NK-92 (cell line): ENCODE data around the gene OBI1.

Experiments
- DNase-seq: peaks from one replicate; lab custom pipeline; 2025; ENCODE audit not compliant: unreplicated experiment; lab: John Stamatoyannopoulos, UW

The OBI1 gene, protein sequence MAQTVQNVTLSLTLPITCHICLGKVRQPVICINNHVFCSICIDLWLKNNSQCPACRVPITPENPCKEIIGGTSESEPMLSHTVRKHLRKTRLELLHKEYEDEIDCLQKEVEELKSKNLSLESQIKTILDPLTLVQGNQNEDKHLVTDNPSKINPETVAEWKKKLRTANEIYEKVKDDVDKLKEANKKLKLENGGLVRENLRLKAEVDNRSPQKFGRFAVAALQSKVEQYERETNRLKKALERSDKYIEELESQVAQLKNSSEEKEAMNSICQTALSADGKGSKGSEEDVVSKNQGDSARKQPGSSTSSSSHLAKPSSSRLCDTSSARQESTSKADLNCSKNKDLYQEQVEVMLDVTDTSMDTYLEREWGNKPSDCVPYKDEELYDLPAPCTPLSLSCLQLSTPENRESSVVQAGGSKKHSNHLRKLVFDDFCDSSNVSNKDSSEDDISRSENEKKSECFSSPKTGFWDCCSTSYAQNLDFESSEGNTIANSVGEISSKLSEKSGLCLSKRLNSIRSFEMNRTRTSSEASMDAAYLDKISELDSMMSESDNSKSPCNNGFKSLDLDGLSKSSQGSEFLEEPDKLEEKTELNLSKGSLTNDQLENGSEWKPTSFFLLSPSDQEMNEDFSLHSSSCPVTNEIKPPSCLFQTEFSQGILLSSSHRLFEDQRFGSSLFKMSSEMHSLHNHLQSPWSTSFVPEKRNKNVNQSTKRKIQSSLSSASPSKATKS

DNA sequence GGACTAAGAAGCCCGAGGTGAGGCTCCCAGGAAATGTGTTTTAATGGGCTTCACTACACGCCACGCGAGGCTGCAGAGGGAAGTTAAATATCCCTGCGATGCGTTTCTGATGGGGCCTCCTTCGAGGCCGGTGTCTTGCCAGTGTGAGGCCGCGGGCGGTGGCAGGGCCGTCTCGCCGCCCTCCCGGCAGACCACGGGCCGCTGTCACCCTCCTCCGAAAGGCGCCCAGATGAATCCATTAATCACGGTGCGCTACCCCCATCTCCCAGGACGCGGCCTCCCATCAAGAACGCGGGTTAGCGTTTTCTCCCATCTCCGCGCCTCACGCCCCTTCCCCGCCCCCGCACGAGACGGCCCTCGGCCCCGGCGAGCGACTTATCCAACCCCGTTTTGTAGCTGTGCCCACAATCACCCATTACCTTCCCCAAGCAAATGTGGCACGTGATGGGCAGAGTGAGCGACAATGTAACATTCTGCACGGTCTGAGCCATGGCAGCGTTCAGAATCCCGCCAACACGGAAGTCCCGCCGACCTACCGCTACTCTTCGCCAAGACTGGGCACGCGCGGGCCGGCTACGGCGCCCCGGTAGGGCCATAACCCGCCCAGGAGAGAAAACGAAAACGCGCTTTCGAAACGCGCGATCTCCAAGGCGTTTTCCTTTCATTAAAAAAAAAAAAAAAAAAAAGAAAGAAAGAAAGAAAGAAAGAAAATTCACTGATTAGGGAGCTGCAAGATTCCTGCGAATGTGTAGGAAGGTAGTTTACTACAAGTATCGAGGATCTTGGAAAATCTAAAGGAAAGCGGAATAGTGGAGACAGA, at the start of gene OBI1:
Gene OBI1, minus strand, starts transcription at position 526 of the 820 bp plus-strand sequence. Its CDS starts 35 bp downstream, at position 491.
- DNase-seq, result peak; percentile 20

DNA sequence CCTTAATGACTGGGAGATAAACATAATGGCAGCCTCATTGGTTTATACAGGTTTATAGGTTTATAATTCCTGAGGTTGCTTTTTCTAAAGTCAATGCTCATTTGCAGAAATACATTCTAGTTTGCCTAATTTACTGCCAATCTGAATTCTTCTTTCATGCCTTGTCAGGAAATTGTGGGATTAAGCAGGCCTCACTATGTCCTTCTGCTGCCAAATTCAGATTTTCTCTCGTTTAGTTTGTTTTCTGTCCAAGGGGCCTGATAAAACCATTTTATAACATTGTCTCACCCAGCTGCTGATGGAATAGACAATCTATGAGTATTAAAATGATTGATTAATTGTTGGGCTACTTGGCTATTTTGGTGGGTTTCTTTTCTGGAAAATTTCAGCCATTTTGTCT, 42.4 kb upstream of the OBI1 start:
- no peak for DNase-seq

DNA sequence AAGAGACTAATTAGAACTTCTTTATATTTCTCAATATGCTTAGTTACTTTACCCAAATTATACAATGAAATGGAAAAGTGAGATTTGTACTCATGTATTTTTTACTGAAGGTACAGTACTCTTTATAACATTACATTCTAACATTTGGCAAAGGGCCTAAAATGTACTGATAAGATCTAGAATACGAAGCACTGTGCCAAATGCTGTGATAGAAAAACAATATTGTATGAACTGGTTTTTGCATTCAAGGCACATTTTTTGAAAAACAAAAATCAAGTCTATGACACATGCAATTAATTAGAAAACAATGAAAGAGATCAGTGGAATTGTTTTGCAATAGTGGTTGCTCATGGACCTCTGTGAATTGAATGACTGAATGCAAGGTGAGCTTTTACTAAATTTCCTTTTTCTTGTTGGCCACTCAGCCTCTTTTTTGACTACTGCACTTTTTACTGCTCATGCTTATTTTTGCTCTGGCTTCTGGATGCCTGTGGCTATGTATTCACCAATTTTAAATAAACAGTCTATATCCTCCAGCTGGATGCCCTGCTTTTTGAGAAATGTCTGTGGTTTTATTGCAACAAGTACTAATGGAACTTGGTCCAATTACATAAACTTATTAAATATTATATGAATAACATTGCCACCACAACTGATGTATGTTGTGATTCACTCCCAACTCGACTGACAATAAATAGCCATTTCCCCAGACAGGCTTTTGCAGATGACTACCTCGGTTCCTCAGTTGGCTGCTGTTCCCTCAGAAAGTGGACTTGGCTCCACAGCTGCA, 41.4 kb upstream of the OBI1 start:
- DNase-seq, result no peak

DNA sequence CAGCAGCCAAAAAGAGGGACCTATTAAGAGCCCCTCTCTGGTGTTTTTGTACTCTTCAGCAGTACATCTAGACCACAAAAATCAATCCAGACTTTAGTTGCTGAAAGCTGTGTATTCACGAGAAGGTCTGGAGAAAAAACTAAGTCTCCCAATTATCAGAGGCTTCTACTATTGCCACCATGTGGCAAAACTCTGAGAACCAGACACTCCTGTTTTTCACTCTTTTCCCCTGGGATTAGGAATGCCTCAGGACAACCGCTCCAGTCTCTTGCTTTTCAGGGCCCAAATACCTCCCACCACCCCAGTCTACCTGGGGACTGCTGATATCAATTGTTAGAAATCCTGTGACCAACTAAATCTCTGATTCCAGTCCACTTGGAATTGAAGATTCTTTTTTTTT, 30.1 kb upstream of the OBI1 start:
- no peak for DNase-seq

DNA sequence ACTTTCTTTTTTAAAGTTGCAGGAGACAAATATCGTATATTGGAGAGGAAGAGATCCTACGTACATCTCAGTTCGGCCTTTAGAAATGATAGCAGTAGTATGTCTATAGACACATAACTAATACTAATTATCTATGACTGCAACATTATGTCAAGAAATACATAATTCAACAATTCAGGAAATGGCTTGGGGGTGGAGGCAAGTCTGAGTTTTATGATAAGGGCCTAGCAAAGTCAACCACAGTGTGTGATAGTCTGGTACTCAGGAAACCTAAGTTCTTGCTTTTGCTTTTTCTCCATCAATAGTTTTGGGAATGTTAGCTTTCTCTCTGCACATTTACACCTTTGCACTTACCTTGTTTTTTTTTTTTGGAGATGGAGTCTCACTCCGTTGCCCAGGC, 27.5 kb upstream of the OBI1 start:
- no peak for DNase-seq

DNA sequence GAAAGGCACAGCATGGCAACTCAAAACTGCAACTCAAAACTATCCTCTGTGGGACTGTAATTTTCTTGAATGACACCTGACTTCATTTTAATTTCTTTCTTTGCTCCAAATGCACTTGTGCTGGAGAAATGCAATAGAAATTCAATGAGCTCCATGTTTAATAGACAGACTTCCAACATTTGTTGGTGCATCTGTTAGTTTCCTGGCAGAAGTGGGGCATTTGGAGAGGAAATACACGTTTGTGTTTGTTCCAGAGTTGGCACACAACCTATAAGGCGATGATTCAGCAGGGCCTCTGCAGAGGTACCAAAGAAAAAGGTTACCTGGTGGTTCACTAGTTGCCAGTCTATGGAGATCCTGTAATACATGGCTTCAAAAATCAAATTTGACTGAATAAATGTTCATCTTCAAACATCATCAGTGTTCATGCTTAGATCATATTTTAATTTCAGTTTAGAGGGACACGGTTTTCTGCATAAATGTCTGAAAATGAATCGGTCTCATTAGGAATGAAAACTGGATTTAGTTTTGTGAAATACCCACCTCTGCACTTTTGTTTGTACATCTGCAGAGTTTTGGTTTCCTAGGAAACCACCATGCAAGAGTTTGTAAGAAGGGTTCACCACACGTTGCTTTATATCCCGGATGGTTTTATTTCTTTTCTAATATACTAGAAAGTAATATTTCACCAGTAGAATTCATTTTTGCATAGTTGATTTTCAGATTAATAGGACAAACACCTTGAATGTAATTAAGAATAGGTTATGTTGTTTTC, 21.8 kb upstream of the OBI1 start:
- DNase-seq, result no peak

DNA sequence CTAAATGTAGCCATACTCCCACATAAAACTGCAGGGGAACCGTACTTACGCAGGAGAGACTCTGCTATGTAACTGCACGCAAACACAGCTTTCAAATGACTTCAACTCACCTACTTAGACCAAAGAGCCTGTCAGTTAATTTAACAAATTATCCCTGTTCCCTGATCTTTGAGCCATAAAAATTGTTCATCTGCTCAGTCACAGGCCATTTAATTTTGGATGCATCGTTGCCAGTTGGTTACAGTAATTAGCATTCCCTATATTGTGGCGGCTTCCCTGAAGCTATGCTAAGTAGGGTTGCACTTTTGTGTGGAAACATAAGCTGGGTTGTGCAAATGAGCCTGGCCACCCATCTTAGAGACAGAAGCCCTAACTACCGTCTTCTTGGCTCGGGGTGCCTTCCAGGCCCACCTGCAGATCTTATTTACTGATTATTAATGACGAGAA, 21.2 kb upstream of the OBI1 start:
- DNase-seq, result no peak

DNA sequence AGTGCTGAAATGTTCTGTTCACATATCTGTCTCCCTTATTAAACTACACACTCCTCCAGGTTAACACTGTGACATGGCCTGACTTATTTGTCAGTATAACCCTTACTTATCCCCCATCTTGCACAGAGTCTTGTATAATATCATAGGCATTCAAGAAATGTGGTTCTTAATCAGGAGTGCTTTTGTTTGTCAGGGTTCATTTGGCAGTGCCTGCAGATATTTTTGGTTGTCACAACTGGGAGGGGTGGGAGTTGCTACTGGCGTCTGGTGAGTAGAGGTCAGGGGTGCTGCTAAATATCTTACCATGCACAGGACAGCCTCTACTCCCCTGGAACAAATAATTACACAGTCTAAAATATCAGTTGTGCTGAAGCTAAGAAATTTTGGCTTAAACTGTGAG, 20.4 kb upstream of the OBI1 start:
- DNase-seq, result no peak

DNA sequence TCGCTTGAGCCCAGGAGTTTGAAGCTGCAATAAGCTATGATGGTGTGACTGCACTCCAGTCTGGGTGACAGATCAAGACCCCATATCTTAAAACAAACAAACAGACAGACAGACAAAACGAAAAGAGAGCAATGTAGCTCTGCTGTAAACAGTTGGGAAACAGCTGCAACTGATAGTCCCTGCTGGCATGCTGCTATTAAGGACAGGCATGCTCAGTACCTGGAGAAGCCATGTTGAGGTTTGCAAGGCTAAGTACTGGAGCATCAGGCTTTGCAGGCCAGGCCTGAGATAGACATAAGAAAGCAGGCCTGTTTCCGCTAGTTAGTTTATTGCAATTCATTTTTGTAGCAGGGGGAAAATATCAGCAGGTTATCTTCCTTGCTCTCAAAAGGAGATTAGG, 16.2 kb upstream of the OBI1 start:
- no peak for DNase-seq

DNA sequence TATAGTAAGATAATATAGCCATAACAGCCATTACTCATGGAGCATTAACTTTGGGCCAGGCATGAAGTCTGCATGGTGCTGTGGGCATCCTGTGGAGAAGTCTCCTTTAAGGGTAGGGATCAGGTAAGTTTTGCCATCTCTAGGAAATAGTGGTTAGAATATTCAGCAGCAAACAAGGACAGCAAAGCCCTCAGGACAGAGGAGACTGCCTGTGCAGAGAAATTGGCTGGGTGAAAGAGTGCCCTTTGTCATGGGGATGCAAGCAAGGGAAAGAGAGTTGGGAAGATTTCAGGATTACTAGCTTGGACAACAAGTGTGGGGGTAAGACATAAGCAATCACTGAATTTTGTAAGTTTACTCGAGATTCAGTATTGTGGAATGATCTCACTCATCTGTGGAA, 15.7 kb upstream of the OBI1 start:
- no peak for DNase-seq

DNA sequence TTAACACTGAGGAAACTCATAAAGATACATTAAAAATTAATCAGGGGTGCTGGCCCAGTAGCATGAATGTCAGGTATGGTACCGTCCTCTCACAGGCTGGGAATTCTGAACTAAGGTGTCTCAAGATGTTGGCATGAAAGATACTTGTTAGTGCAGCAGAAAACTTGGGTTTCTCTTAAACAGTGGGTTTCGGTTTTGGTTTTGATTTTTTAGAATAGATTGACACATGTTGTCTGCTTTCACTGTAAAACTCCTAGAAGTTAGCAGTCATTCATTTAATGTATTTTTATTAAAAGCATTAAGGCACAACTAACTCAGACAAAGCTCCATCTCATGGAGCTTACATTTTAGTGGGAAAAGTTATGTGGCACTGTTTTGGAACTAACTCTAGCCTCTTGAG, 3.5 kb upstream of the OBI1 start:
- no peak for DNase-seq

DNA sequence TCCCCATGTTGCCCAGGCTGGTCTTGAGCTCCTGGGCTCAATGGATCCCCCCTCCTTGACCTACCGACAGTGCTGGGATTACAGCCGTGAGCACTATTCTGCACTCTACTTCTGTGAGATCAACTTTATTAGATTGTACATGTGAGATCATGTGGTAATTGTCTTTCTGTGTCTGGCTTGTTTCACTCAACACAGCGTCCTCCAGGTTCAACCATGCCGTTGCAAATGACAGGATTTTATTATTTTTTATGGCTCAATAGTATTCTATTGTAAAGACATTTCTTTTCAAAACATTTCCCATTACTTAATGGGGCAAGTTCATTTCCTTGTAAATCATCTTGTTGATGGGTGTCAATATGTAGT, 1.5 kb upstream of the OBI1 start:
- DNase-seq, result no peak

DNA sequence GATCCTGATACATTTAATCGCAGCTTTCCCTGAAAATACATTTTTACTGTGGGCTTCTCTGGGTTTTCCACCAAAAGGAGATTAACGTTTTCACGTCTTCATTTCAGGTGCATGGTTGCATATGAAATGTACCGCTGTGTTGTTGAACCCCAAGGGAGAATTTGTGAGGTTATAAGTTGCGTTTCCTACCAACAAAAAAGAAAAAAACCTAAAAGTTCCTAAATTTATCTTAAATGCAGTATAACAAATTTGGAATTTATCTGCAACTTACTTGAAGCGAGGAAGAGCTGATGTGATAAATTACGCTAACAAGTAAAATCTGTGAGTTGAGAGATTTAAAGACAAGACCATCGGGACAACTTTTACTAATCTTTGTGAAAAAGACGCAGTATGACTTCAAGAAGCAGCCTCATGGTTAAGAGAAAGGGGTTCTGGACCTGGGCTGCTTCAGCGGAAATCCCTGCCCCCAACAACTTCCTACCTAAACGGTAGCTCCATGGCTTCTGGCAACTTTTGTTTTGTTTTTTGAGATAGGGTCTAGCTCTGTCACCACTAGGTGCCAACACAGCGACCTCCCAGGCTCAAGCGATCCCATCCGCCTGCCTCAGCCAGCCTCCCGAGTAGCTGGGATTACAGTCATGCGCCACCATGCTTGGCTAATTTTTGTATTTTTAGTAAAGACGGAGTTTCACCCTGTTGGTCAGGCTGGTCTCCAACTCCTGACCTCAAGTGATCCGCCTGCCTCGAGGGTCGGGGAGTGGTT, 958 bp upstream of the OBI1 start:
- no peak for DNase-seq

DNA sequence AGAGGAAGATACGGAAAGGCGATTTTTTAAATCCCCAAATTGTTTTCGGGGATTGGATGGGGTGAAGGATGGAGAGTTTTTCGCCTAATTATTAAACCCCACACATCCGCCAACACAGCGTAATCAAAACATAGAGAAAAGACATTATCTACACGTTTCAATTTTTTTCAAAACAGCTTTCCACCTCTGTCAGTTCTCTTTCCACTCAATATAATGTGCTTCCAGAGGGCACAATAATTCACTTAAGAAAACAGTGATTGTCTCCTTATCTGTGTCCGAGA, 435 bp upstream of the OBI1 start:
- no peak for DNase-seq

DNA sequence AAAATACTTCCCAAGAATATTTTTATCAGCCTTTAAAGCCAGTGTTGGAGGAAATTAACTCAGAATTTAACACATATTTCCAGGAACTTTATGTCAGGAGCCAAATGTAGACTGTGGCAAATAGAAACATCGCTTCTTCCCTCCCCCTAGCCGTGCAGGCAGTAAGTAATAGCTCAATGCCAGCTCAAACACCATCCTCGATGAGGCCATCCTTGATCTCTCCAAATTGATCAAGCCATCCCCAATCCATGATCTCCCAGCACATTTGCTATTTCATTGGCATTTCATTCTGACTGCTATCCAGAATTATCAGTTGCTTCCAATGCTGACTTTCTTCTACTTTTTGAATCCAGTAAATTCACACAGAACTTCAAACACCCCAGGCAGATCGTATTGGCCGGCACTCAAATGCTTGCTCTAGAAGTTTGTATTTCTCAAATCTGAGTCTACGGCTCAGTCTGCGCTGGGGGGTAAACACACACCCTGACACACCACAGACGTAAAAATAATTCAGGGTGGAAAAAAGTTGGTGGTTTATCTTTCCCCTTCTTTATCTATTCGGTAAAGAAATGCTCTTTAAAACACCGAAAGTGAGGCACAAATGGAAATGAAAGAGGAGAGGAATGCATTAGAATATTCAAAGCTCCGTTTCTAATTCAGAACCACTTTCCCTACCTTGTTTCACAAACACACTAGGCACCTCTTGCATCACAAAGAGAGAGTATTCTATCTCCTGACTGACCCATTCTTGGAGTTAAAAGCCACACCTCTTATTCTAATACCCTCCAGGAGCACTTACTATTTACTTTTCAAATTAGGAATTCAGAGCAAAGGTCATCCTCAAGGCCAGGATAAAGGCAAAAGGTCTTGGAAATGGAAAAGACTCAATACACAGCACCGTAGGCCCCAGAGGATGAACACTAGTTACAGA, 991 bp downstream of the OBI1 start:
- DNase-seq, result no peak

DNA sequence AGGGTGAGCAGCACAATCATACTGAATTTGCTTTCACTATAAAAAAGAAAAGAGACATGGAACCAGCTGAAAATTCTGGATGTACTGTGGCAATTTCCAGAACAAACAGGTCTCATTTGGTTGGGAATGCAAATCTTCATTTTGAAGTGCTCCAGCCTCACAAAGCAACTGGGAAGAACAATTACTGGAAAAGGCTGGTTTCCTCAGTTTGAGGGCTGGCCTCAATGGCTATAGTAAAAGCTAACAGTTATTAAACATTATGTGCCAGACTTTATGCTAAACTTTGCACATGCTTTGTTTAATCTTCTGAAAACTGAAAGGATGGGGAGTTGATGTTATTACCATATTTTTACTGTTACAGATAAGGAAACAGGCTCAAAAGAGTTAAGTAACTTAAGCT, 3.0 kb downstream of the OBI1 start:
- no peak for DNase-seq

DNA sequence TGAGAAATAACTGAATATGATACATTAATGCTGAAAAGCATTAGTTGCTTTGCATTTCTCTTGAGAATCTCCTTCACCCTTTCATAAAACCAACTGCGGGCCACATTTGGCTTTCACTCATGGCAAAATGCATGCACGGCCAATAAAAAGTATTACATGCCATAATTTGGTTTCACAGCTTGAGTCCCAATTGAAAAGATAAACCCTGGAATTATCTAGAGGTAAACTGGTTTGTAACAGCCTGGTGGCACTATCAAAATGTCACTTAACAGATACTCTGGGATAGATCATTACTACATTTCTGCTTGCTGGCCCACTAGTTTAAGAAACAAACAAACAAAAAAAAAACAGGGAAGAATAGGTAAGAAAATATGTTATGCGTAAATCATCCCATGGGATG, 3.9 kb downstream of the OBI1 start:
- no peak for DNase-seq

DNA sequence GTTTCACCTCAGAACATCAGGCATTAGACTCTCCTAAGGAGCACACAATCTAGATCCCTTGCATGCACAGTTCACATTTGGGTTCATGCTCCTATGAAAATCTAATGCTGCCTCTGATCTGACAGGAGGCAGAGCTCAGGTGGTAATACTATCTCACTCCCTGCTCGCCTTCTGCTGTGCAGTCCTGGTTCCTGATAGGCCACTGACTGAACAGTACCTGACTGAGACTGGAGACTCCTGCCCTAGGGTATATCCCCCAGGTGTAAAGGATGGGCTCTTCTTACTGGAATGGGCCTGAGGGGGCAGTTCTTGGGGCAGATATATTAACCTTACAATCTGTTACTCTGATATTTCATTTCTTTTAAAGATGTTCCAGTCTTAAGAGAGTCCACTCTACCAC, 6.3 kb downstream of the OBI1 start:
- DNase-seq, result no peak

DNA sequence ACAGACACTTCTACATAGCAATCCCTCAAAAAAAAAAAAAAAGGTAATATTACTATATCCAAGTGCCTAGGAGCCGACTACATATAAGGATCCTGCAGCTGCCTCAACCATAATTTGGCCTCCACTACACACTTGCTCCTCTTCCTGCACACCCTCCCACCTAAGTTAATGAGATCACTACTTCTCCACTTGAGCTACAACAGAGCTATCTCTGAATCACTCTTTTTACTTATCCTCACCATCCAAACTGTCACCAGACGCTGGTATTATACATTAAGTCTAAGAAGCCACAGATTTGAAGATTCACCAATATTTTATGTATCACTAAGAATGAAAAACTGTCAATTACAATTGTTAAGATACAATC, 8.3 kb downstream of the OBI1 start:
- DNase-seq, result no peak
